Measurements from ENCODE around the gene CLEC14A. TPM values are rescaled to one million over a fixed set of nuclear protein-coding genes. Genes with fewer than 3 reads are reported as not detected.

The CLEC14A gene
- total and polyA plus RNA-seq, 4 donors: 6.4 to 7.3 (median 7.1) TPM

GRCh38 chr14:38207736-38208617 lies 47.9 kb downstream of the CLEC14A start, which contains the start of gene SSTR1:
TSS of gene SSTR1 (plus strand) at chr14:38207904. CDS start at chr14:38209390, 1,486 bp downstream.
- Histone ChIP-seq H3K9me3 (ENCODE audit: control insufficient read depth in 4 of 4, low read length in 3 of 4) (no peaks in the 10 kb centered on the region), H3K27me3 (ENCODE audit: control insufficient read depth in 4 of 4, insufficient read depth in 4 of 4, low read length in 3 of 4) (no peaks in the 10 kb centered on the region), H3K9ac (ENCODE audit: low read depth in 1 of 2, low read length in 2 of 2) (peak within 1 kb of the TSS; percentile 16 to 71), H3K4me3 (ENCODE audit: low read depth in 1 of 3, low read length in 3 of 3) (peak within 1 kb of the TSS; percentile 64 to 72 (median 72)), H3K27ac (ENCODE audit: low read depth in 1 of 2, low read length in 2 of 2) (peak within 1 kb of the TSS; percentile 89 to 92), H3K36me3 (ENCODE audit: control insufficient read depth in 4 of 4, insufficient read depth in 3 of 4, low read depth in 1 of 4, low read length in 3 of 4) (no peaks in the 10 kb centered on the region), H3K4me1 (ENCODE audit: control insufficient read depth in 4 of 4, insufficient read depth in 4 of 4, low read length in 3 of 4) (peaks cover 4 to 40% (median 26%) of the 10 kb centered on the region in 4 donors)
- TF ChIP-seq MAX (IDR thresholded peaks at IDR 0.05) (peak; percentile 46), RXRA (IDR thresholded peaks at IDR 0.05) (peak in 1 of 2 donors; percentile 58), YY1 (IDR thresholded peaks at IDR 0.05) (peak; percentile 72), GABPA (IDR thresholded peaks at IDR 0.05 in 1 of 2, conservative IDR thresholded peaks at IDR 0.05 in 1 of 2) (no peak), ZBTB33 (IDR thresholded peaks at IDR 0.05) (peak; percentile 64), HNF4A (conservative IDR thresholded peaks at IDR 0.05) (peak; percentile 87 to 90), FOXA1 (IDR thresholded peaks at IDR 0.05) (no peak), RAD21 (IDR thresholded peaks at IDR 0.05) (peak; percentile 34 to 35), HNF4G (IDR thresholded peaks at IDR 0.05) (peak; percentile 82), JUND (IDR thresholded peaks at IDR 0.05) (no peak), CTCF (IDR thresholded peaks at IDR 0.05; ENCODE audit: low read depth, low read length, missing input control) (no peak), REST (IDR thresholded peaks at IDR 0.05) (no peak), TAF1 (conservative IDR thresholded peaks at IDR 0.05) (peak; percentile 53), NR2F2 (IDR thresholded peaks at IDR 0.05) (no peak), SP1 (IDR thresholded peaks at IDR 0.05) (peak; percentile 89), EGR1 (IDR thresholded peaks at IDR 0.05; ENCODE audit: low read depth in 2 of 2) (no peak), ATF3 (IDR thresholded peaks at IDR 0.05) (no peak), FOXA2 (IDR thresholded peaks at IDR 0.05) (no peak)
- DNase-seq (ENCODE audit: low spot score): no peak
- WGBS: 1% methylated on average over 49 of the region's 49 CpGs
